ENCODE results near the gene GPR89A. TPM values are rescaled to one million over a fixed set of nuclear protein-coding genes. Genes with fewer than 3 reads are reported as not detected.
"Not testable (repeated sequence)": the region's sequence is repeated elsewhere in the genome, so short reads cannot be mapped to it uniquely, and the experiment has no call there.

GPR89A gene
- 10 to 100 TPM; 22.7 to 24.9 TPM for total RNA-seq

GRCh38 chr1:145607833-145608733 is at the start of gene GPR89A:
Gene GPR89A, plus strand, starts transcription at chr1:145607988. Its CDS starts 146 bp downstream, at chr1:145608134.
- H3K36me3 Mint-ChIP-seq; CTCF ChIA-PET; H3K27me3 Mint-ChIP-seq; POLR2A ChIA-PET; H3K9me3 Mint-ChIP-seq; intact Hi-C loops (cut with micrococcal nuclease): not testable (repeated sequence)
- peaks cover 26% of the 10 kb centered on the region for H3K4me1 Mint-ChIP-seq (ENCODE audit: low read depth)
- peak within 1 kb of the TSS; percentile 83 for H3K27ac Mint-ChIP-seq
- peak; percentile 98 for DNase-seq
- peak within 1 kb of the TSS; percentile 85 for H3K4me3 Mint-ChIP-seq

DNA sequence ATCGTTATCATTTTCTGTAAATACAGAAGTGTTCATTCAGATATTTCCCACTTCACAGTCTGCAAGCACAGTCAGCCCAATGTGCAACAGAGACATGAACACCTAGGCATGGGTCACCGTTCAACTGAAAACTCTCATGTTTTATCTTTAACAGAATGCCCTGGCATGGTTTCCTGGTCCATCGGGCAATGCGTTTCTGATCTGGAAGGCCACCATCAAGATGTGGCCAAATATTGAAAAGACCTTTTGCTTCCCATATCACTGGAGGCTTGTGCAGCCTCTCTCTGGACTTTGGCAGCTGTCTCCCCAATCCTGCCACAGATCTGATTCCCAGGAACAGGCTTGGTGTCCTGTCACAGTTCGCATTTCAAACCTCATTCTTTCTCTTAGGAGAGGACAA is 21.0 kb upstream of the GPR89A start:
- H3K27me3 Mint-ChIP-seq; POLR2A ChIA-PET; H3K9me3 Mint-ChIP-seq; H3K36me3 Mint-ChIP-seq; H3K27ac Mint-ChIP-seq; CTCF ChIA-PET; DNase-seq; intact Hi-C loops (cut with micrococcal nuclease); H3K4me3 Mint-ChIP-seq; H3K4me1 Mint-ChIP-seq (ENCODE audit: low read depth): not testable (repeated sequence)

GRCh38 chr1:145590806-145591205 is 17.0 kb upstream of the GPR89A start:
- intact Hi-C loops (cut with micrococcal nuclease); H3K27ac Mint-ChIP-seq; POLR2A ChIA-PET; H3K9me3 Mint-ChIP-seq; H3K4me3 Mint-ChIP-seq; H3K27me3 Mint-ChIP-seq; H3K36me3 Mint-ChIP-seq; CTCF ChIA-PET: not testable (repeated sequence)
- peaks cover 22% of the 10 kb centered on the region for H3K4me1 Mint-ChIP-seq (ENCODE audit: low read depth)
- peak; percentile 71 for DNase-seq

- H3K27ac Mint-ChIP-seq; intact Hi-C loops (cut with micrococcal nuclease); H3K9me3 Mint-ChIP-seq; POLR2A ChIA-PET; CTCF ChIA-PET; H3K4me3 Mint-ChIP-seq; H3K36me3 Mint-ChIP-seq; H3K27me3 Mint-ChIP-seq: not testable (repeated sequence)
- peaks cover 22% of the 10 kb centered on the region for H3K4me1 Mint-ChIP-seq (ENCODE audit: low read depth)
- peak; percentile 23 for DNase-seq
These were observed 15.4 kb upstream of the GPR89A start for GRCh38 chr1:145592347-145592746.

DNA sequence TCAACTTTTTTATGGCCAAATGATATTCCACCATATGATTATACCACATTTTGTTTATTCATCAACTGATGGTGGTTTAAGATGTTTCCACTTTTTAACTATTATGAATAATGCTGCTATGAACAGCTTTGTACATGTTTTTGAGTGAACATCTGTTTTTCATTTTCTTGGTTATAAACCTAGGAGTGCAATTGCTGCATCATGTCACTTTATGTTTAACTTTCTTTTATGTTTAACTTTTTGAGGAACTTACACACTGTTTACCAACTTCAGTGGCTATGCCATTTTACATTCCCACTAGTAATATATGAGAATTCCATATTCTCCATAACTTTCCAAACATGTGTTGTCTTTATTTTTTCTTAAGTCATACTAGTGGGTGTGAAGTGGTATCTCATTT is 12.4 kb upstream of the GPR89A start:
- H3K9me3 Mint-ChIP-seq; intact Hi-C loops (cut with micrococcal nuclease); H3K27ac Mint-ChIP-seq; CTCF ChIA-PET; H3K36me3 Mint-ChIP-seq; H3K27me3 Mint-ChIP-seq; POLR2A ChIA-PET; H3K4me3 Mint-ChIP-seq; DNase-seq: not testable (repeated sequence)
- H3K4me1 Mint-ChIP-seq (ENCODE audit: low read depth): peaks cover 22% of the 10 kb centered on the region

GRCh38 chr1:145596236-145596635 is 11.6 kb upstream of the GPR89A start:
- H3K9me3 Mint-ChIP-seq; H3K36me3 Mint-ChIP-seq; H3K27ac Mint-ChIP-seq; CTCF ChIA-PET; H3K4me3 Mint-ChIP-seq; DNase-seq; H3K27me3 Mint-ChIP-seq; POLR2A ChIA-PET; intact Hi-C loops (cut with micrococcal nuclease): not testable (repeated sequence)
- H3K4me1 Mint-ChIP-seq (ENCODE audit: low read depth): peaks cover 20% of the 10 kb centered on the region

GRCh38 chr1:145599426-145599825 is 8.4 kb upstream of the GPR89A start:
- H3K36me3 Mint-ChIP-seq; H3K4me3 Mint-ChIP-seq; POLR2A ChIA-PET; intact Hi-C loops (cut with micrococcal nuclease); DNase-seq; H3K4me1 Mint-ChIP-seq (ENCODE audit: low read depth); H3K9me3 Mint-ChIP-seq; CTCF ChIA-PET; H3K27ac Mint-ChIP-seq; H3K27me3 Mint-ChIP-seq: not testable (repeated sequence)

DNA sequence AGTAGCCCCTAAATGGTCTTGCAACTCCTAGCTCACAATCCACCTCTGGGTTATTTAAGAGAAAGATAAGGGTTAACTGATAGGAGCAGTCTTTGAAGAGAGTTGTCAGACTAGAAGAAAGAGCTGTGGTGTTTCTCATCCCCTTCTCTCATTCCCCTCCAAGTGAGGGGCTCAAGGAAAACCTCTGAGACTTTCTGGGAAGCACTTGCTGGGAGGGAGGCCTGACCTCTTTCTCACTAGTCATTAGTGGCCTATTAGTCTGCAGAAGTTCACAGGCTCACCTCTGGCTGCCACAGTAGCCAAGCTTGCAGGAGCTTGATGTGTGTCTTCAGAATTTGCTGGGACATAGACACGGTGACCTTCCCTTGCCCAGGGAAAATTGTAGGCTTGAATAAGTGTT is 6.2 kb upstream of the GPR89A start:
- no peak overlapping the region for H3K4me3 Mint-ChIP-seq
- H3K4me1 Mint-ChIP-seq (ENCODE audit: low read depth): no peaks in the 10 kb centered on the region
- DNase-seq: no peak
- H3K27me3 Mint-ChIP-seq: peaks cover 6% of the 10 kb centered on the region
- no peak overlapping the region for H3K27ac Mint-ChIP-seq
- POLR2A ChIA-PET: no interaction called here
- CTCF ChIA-PET: no interaction called here
- intact Hi-C loops (cut with micrococcal nuclease): no loop called here
- no peaks in the 10 kb centered on the region for H3K9me3 Mint-ChIP-seq
- no peaks in the 10 kb centered on the region for H3K36me3 Mint-ChIP-seq

DNA sequence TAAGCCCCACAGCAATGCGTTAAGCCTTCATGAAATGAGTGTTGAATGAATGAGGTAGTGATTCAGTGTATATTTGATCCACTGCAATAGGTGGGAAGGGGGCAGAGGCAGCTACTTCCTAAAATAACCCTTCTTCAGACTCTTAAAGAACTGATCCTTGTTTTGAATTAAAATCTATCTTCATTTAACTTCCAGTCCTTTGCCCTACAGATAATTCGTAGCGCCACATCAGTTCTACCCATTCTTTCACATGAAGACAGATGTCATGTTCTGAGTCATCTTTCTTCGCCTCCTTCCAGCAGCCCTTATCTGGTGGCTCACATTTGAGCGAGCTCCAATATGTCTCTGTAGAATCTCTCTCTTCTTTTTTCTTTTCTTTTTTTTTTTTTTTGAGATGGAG is 948 bp upstream of the GPR89A start:
- H3K4me3 Mint-ChIP-seq; H3K9me3 Mint-ChIP-seq; DNase-seq; H3K27me3 Mint-ChIP-seq; H3K27ac Mint-ChIP-seq; intact Hi-C loops (cut with micrococcal nuclease); H3K36me3 Mint-ChIP-seq; CTCF ChIA-PET; POLR2A ChIA-PET: not testable (repeated sequence)
- peaks cover 20% of the 10 kb centered on the region for H3K4me1 Mint-ChIP-seq (ENCODE audit: low read depth)

DNA sequence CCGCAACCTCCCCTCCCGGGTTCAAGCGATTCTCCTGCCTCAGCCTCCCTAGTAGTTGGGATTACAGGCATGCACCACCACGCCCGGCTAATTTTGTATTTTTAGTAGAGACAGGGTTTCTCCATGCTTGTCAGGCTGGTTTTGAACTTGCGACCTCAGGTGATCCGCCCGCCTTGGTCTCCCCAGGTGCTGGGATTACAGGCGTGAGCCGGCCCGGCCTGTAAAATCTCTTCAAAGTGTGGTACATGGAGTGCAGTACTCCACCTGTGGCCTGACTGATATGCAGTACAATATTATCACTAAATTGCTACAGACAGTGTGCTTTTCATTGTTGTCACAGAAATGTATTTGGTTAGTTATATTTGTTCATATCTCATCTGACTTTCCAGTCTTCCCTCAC is 499 bp upstream of the GPR89A start:
- H3K9me3 Mint-ChIP-seq, H3K27ac Mint-ChIP-seq: not testable (repeated sequence)

GRCh38 chr1:145610744-145611143 is 3.0 kb downstream of the GPR89A start:
- H3K9me3 Mint-ChIP-seq; CTCF ChIA-PET; intact Hi-C loops (cut with micrococcal nuclease); H3K27me3 Mint-ChIP-seq; H3K4me3 Mint-ChIP-seq; H3K36me3 Mint-ChIP-seq; DNase-seq; POLR2A ChIA-PET; H3K27ac Mint-ChIP-seq: not testable (repeated sequence)
- peaks cover 26% of the 10 kb centered on the region for H3K4me1 Mint-ChIP-seq (ENCODE audit: low read depth)

More for the DNA sequence above, 499 bp upstream of the GPR89A start:
- H3K36me3 Mint-ChIP-seq; H3K4me3 Mint-ChIP-seq; DNase-seq; POLR2A ChIA-PET; intact Hi-C loops (cut with micrococcal nuclease); CTCF ChIA-PET; H3K27me3 Mint-ChIP-seq: not testable (repeated sequence)
- peaks cover 23% of the 10 kb centered on the region for H3K4me1 Mint-ChIP-seq (ENCODE audit: low read depth)

- intact Hi-C loops (cut with micrococcal nuclease); H3K9me3 Mint-ChIP-seq; H3K4me3 Mint-ChIP-seq; H3K4me1 Mint-ChIP-seq (ENCODE audit: low read depth); H3K27me3 Mint-ChIP-seq; POLR2A ChIA-PET; DNase-seq; CTCF ChIA-PET; H3K36me3 Mint-ChIP-seq; H3K27ac Mint-ChIP-seq: not testable (repeated sequence)
These were observed 12.3 kb downstream of the GPR89A start for GRCh38 chr1:145620073-145620472.

GRCh38 chr1:145622177-145622576 is 14.4 kb downstream of the GPR89A start:
- H3K9me3 Mint-ChIP-seq; H3K27ac Mint-ChIP-seq; intact Hi-C loops (cut with micrococcal nuclease); H3K36me3 Mint-ChIP-seq; DNase-seq; POLR2A ChIA-PET; CTCF ChIA-PET; H3K4me3 Mint-ChIP-seq; H3K27me3 Mint-ChIP-seq; H3K4me1 Mint-ChIP-seq (ENCODE audit: low read depth): not testable (repeated sequence)
